GM21447 (cell line): ENCODE data around the gene WDR54.

Source experiments
- ATAC-seq: cut with Tn5 transposase; IDR thresholded peaks from one replicate; pipeline ENCODE4 v1.9.1; 2021; ENCODE audit not compliant: unreplicated experiment

Gene WDR54

DNA sequence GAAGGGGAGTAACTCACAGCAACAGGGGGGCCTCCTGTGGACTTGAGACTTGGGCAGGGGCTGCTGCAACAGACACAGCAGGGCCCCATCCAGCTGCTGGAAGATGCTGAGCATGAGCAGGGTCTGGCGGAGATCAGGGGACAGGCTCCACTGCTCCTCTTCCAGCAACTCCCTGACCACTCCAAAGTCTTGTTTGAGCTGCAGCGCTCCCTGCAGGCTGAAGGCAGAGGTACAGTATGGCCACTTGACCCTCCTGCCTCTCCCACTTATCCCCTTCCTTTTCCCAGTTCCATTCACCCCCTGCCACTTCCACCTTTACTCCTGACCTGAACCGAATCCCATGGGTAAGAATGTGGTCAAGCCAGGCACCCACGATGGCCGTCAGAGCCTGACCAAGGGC, 53.4 kb downstream of the WDR54 start:
- ATAC-seq = no peak
